OCI-LY1 (cell line): ENCODE measurements around the gene ATP11B.

ENCODE experiments used
- H2AFZ ChIP-seq: fragments of 200-600 bp; sonication (generic), shearing (Covaris generic); 2 replicates; pipeline ENCODE4 v1.6.0; 2014; ENCODE audit warnings: antibody characterized with exemption, mild to moderate bottlenecking, low read length
- H3F3A ChIP-seq: fragments of 200-600 bp; sonication (generic), shearing (Covaris generic); 2 replicates; pipeline ENCODE4 v1.6.0; 2014; ENCODE audit warnings: mild to moderate bottlenecking, antibody characterized with exemption, low read length, moderate library complexity; ENCODE audit not compliant: insufficient read depth
- H3K27ac ChIP-seq: fragments of 200-600 bp; sonication (generic); 2 replicates; pipeline ENCODE4 v1.5.1; 2014; ENCODE audit warnings: low read length, mixed run types, mild to moderate bottlenecking, low read depth; ENCODE audit not compliant: poor library complexity, severe bottlenecking
- H3K27me3 ChIP-seq: fragments of 200-600 bp; sonication (generic); 2 replicates; pipeline ENCODE4 v1.6.0; 2014; ENCODE audit warnings: antibody characterized with exemption, mild to moderate bottlenecking, low read length, moderate library complexity; ENCODE audit not compliant: insufficient read depth
- H3K36me3 ChIP-seq: fragments of 200-600 bp; sonication (generic); 2 replicates; pipeline ENCODE4 v1.6.1; 2014; ENCODE audit warnings: mild to moderate bottlenecking, antibody characterized with exemption, low read length, moderate library complexity, mixed read lengths; ENCODE audit not compliant: insufficient read depth
- H3K4me1 ChIP-seq: fragments of 200-600 bp; sonication (generic); 2 replicates; pipeline ENCODE4 v1.5.1; 2014; ENCODE audit warnings: mild to moderate bottlenecking, low read length, moderate library complexity; ENCODE audit not compliant: insufficient read depth, severe bottlenecking
- H3K4me2 ChIP-seq: fragments of 200-600 bp; sonication (generic), shearing (Covaris generic); 2 replicates; pipeline ENCODE4 v1.6.1; 2014; ENCODE audit warnings: low read length
- H3K4me3 ChIP-seq: fragments of 200-600 bp; sonication (generic); 2 replicates; pipeline ENCODE4 v1.5.1; 2014; ENCODE audit warnings: low read length, low read depth, mild to moderate bottlenecking, mixed read lengths; ENCODE audit not compliant: poor library complexity, severe bottlenecking
- H3K79me2 ChIP-seq: fragments of 200-600 bp; shearing (Covaris generic); 2 replicates; pipeline ENCODE4 v1.6.1; 2016; ENCODE audit warnings: mixed run types, low read length, mixed read lengths; ENCODE audit not compliant: insufficient read depth
- H3K9ac ChIP-seq: fragments of 200-600 bp; sonication (generic), shearing (Covaris generic); 2 replicates; pipeline ENCODE4 v1.6.1; 2014; ENCODE audit warnings: mild to moderate bottlenecking, low read length, mixed read lengths
- H3K9me2 ChIP-seq: fragments of 200-600 bp; sonication (generic), shearing (Covaris generic); 2 replicates; pipeline ENCODE4 v1.6.1; 2014; ENCODE audit warnings: low read depth, mild to moderate bottlenecking, low read length, mixed read lengths
- H3K9me3 ChIP-seq: fragments of 200-600 bp; shearing (Covaris generic); 2 replicates; pipeline ENCODE4 v1.6.1; 2014; ENCODE audit warnings: low read length, mixed read lengths
- H4K20me1 ChIP-seq: fragments of 200-600 bp; sonication (generic), shearing (Covaris generic); 2 replicates; pipeline ENCODE4 v1.6.0; 2016; ENCODE audit warnings: mild to moderate bottlenecking, low read length; ENCODE audit not compliant: insufficient read depth
- CTCF ChIP-seq: fragments of 200-600 bp; sonication (generic), shearing (Covaris generic); IDR thresholded peaks from 2 replicates; pipeline ENCODE4 v1.5.1; 2017; ENCODE audit warnings: mild to moderate bottlenecking, antibody characterized with exemption, low read length, moderate library complexity, mixed read lengths
- EZH2 ChIP-seq: fragments of 200-600 bp; sonication (generic), shearing (Covaris generic); IDR thresholded peaks from 2 replicates; pipeline ENCODE4 v1.8.0; 2017; ENCODE audit warnings: borderline replicate concordance, mixed run types, mild to moderate bottlenecking, antibody characterized with exemption, low read length, moderate library complexity, mixed read lengths

Gene ATP11B

GRCh38 chr3:182954553-182955235 is 161.4 kb downstream of the ATP11B start:
- Histone ChIP-seq H3K9me2 (no peaks in the 10 kb centered on the region), H3K4me1 (peaks cover 2% of the 10 kb centered on the region), H3K9ac (no peak overlapping the region), H3K27me3 (no peaks in the 10 kb centered on the region), H3F3A (no peaks in the 10 kb centered on the region), H4K20me1 (no peaks in the 10 kb centered on the region), H2AFZ (no peak overlapping the region), H3K4me2 (no peak overlapping the region), H3K27ac (no peak overlapping the region), H3K36me3 (peaks cover 46% of the 10 kb centered on the region), H3K9me3 (no peaks in the 10 kb centered on the region), H3K79me2 (peaks cover 6% of the 10 kb centered on the region; the same call in 1 of the 2 replicates), H3K4me3 (no peak overlapping the region)
- TF ChIP-seq EZH2 (no peak), CTCF (no peak)

GRCh38 chr3:182957226-182957625 is 163.9 kb downstream of the ATP11B start:
- peaks cover 6% of the 10 kb centered on the region; the same call in 1 of the 2 replicates for H3K79me2 ChIP-seq
- H4K20me1 ChIP-seq = no peaks in the 10 kb centered on the region
- peaks cover 11% of the 10 kb centered on the region for H3K4me1 ChIP-seq
- no peak overlapping the region for H3K9ac ChIP-seq
- H3K36me3 ChIP-seq = peaks cover 71% of the 10 kb centered on the region
- no peaks in the 10 kb centered on the region for H3K9me2 ChIP-seq
- H3K9me3 ChIP-seq = no peaks in the 10 kb centered on the region
- TF ChIP-seq EZH2 (no peak), CTCF (no peak)
- no peak overlapping the region for H3K4me2 ChIP-seq
- no peaks in the 10 kb centered on the region for H3F3A ChIP-seq
- no peaks in the 10 kb centered on the region for H3K27me3 ChIP-seq
- H3K4me3 ChIP-seq = no peak overlapping the region
- H2AFZ ChIP-seq = no peak overlapping the region
- H3K27ac ChIP-seq = no peak overlapping the region

GRCh38 chr3:182957676-182958266 is 164.5 kb downstream of the ATP11B start:
- H3K27me3 ChIP-seq = no peaks in the 10 kb centered on the region
- H2AFZ ChIP-seq = no peak overlapping the region
- H3K4me2 ChIP-seq = no peak overlapping the region
- TF ChIP-seq CTCF = no peak
- no peak for TF ChIP-seq EZH2
- no peak overlapping the region for H3K27ac ChIP-seq
- peaks cover 74% of the 10 kb centered on the region for H3K36me3 ChIP-seq
- H3K9me2 ChIP-seq = no peaks in the 10 kb centered on the region
- H4K20me1 ChIP-seq = no peaks in the 10 kb centered on the region
- no peak overlapping the region for H3K9ac ChIP-seq
- peaks cover 11% of the 10 kb centered on the region for H3K4me1 ChIP-seq
- no peaks in the 10 kb centered on the region for H3F3A ChIP-seq
- H3K9me3 ChIP-seq = no peaks in the 10 kb centered on the region
- no peak overlapping the region for H3K4me3 ChIP-seq
- H3K79me2 ChIP-seq = peaks cover 6% of the 10 kb centered on the region; the same call in 1 of the 2 replicates
